ENCODE measurements around the gene RPS27L.

RPS27L gene

GRCh38 chr15:63188247-63188925 lies 31.1 kb upstream of the RPS27L start:
- DNase-seq (ENCODE audit: low spot score) (no peak), FAIRE-seq (no peak)

- FAIRE-seq, result no peak
These were observed 30.4 kb upstream of the RPS27L start for GRCh38 chr15:63187589-63188226.

GRCh38 chr15:63186065-63186464 lies 28.8 kb upstream of the RPS27L start:
- FAIRE-seq (no peak), DNase-seq (ENCODE audit: low spot score) (no peak)

More at GRCh38 chr15:63187589-63188226, 30.4 kb upstream of the RPS27L start:
- no peak for DNase-seq (ENCODE audit: low spot score)

GRCh38 chr15:63185206-63185605 lies 27.9 kb upstream of the RPS27L start:
- DNase-seq (ENCODE audit: low spot score) (no peak), FAIRE-seq (no peak)

- no peak for DNase-seq (ENCODE audit: low spot score)
- FAIRE-seq, result no peak
These were observed 24.4 kb upstream of the RPS27L start for GRCh38 chr15:63181648-63182047.

- no peak for FAIRE-seq
These were observed 23.5 kb upstream of the RPS27L start for GRCh38 chr15:63180746-63181145.

GRCh38 chr15:63178034-63178433 lies 20.8 kb upstream of the RPS27L start:
- DNase-seq (ENCODE audit: low spot score) (no peak), FAIRE-seq (no peak)

More at GRCh38 chr15:63180746-63181145, 23.5 kb upstream of the RPS27L start:
- DNase-seq (ENCODE audit: low spot score), result no peak

- DNase-seq (ENCODE audit: low spot score), result no peak
- peak; percentile 17 for FAIRE-seq
These were observed 19.0 kb upstream of the RPS27L start for GRCh38 chr15:63176302-63176701.

- FAIRE-seq (no peak), DNase-seq (ENCODE audit: low spot score) (no peak)
These were observed 15.7 kb upstream of the RPS27L start for GRCh38 chr15:63172851-63173451.

- FAIRE-seq, result no peak
- DNase-seq (ENCODE audit: low spot score), result no peak
These were observed 15.1 kb upstream of the RPS27L start for GRCh38 chr15:63172376-63172775.

GRCh38 chr15:63169788-63170187 lies 12.5 kb upstream of the RPS27L start:
- FAIRE-seq (no peak), DNase-seq (ENCODE audit: low spot score) (no peak)

- DNase-seq (ENCODE audit: low spot score), result no peak
- FAIRE-seq, result no peak
These were observed 8.9 kb upstream of the RPS27L start for GRCh38 chr15:63166219-63166618.

- DNase-seq (ENCODE audit: low spot score), result no peak
- FAIRE-seq, result no peak
These were observed 8.0 kb upstream of the RPS27L start for GRCh38 chr15:63165166-63165859.

GRCh38 chr15:63163217-63163616 lies 5.9 kb upstream of the RPS27L start:
- no peak for DNase-seq (ENCODE audit: low spot score)
- no peak for FAIRE-seq

GRCh38 chr15:63160638-63161037 lies 3.4 kb upstream of the RPS27L start:
- DNase-seq (ENCODE audit: low spot score) (no peak), FAIRE-seq (no peak)

- FAIRE-seq (no peak), DNase-seq (ENCODE audit: low spot score) (peak; percentile 80)
These were observed 684 bp upstream of the RPS27L start for GRCh38 chr15:63157891-63158431.

GRCh38 chr15:63156755-63157117 lies 541 bp downstream of the RPS27L start:
- DNase-seq (ENCODE audit: low spot score), result peak; percentile 39
- FAIRE-seq, result no peak

- DNase-seq (ENCODE audit: low spot score) (no peak), FAIRE-seq (no peak)
These were observed 1.1 kb downstream of the RPS27L start for GRCh38 chr15:63156086-63156710.

- no peak for FAIRE-seq
- DNase-seq (ENCODE audit: low spot score), result no peak
These were observed 1.8 kb downstream of the RPS27L start for GRCh38 chr15:63155486-63155885.

GRCh38 chr15:63151665-63152064 lies 5.6 kb downstream of the RPS27L start:
- DNase-seq (ENCODE audit: low spot score) (no peak), FAIRE-seq (no peak)

GRCh38 chr15:63146684-63147083 lies 10.6 kb downstream of the RPS27L start:
- DNase-seq (ENCODE audit: low spot score), result no peak
- FAIRE-seq, result no peak

Data from urothelium cell line (cell line).